DND-41 (cell line): ENCODE results near the gene CBX4.

Experiments
- EZH2 ChIP-seq: IDR thresholded peaks from 3 replicates; pipeline ENCODE4 v1.6.1; 2012; ENCODE audit warnings: borderline replicate concordance, low read depth, mild to moderate bottlenecking, moderate library complexity, low read length, inconsistent platforms; ENCODE audit not compliant: severe bottlenecking
- TF ChIP-seq, protein P1 (sequence below): IDR thresholded peaks from 2 replicates; pipeline ENCODE4 v1.5.1; 2012; ENCODE audit warnings: borderline replicate concordance, low read length, moderate library complexity, mild to moderate bottlenecking; ENCODE audit not compliant: poor library complexity, severe bottlenecking; ENCODE audit errors: extremely low read depth

- TF ChIP-seq, protein P1, sequence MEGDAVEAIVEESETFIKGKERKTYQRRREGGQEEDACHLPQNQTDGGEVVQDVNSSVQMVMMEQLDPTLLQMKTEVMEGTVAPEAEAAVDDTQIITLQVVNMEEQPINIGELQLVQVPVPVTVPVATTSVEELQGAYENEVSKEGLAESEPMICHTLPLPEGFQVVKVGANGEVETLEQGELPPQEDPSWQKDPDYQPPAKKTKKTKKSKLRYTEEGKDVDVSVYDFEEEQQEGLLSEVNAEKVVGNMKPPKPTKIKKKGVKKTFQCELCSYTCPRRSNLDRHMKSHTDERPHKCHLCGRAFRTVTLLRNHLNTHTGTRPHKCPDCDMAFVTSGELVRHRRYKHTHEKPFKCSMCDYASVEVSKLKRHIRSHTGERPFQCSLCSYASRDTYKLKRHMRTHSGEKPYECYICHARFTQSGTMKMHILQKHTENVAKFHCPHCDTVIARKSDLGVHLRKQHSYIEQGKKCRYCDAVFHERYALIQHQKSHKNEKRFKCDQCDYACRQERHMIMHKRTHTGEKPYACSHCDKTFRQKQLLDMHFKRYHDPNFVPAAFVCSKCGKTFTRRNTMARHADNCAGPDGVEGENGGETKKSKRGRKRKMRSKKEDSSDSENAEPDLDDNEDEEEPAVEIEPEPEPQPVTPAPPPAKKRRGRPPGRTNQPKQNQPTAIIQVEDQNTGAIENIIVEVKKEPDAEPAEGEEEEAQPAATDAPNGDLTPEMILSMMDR = no peak
- TF ChIP-seq EZH2 = no peak
These were observed 8.6 kb upstream of the CBX4 start for GRCh38 chr17:79847698-79848369.
